K562 (cell line): Measurements from ENCODE around the gene CDKN1C. TPM values are rescaled to one million over a fixed set of nuclear protein-coding genes. Genes with fewer than 3 reads are reported as not detected.

Experiments used
- CEBPG ChIP-seq, 3 experiments: fragments of 200-800 bp in 1 of 3; sonication (Bioruptor generic) in 1 of 3; sonication (generic) in 1 of 3; formaldehyde crosslinking in 1 of 3; IDR thresholded peaks in 2 of 3; conservative IDR thresholded peaks in 1 of 3; 2 replicates each; pipeline versions ENCODE4 v1.6.1 to v1.8.0; 2016 to 2022; ENCODE audit warnings: missing compliant biosample characterization in 2 of 3, missing genetic modification characterization in 2 of 3, mild to moderate bottlenecking in 1 of 3, missing genetic modification reagents in 1 of 3
- CTBP1 ChIP-seq: fragments of 450-650 bp; IDR thresholded peaks from 2 replicates; pipeline ENCODE4 v1.6.1; 2016; ENCODE audit warnings: borderline replicate concordance
- HMBOX1 ChIP-seq: sonication (generic); IDR thresholded peaks from 2 replicates; pipeline ENCODE4 v1.6.1; 2016
- IRF9 ChIP-seq: fragments of 450-650 bp; IDR thresholded peaks from 2 replicates; pipeline ENCODE4 v1.6.1; 2016; ENCODE audit warnings: missing biosample characterization, missing genetic modification characterization
- MGA ChIP-seq: fragments of 450-650 bp; IDR thresholded peaks from 2 replicates; pipeline ENCODE4 v1.6.1; 2016; ENCODE audit warnings: mild to moderate bottlenecking, moderate library complexity
- SAP30 ChIP-seq: fragments of 200-600 bp; sonication (generic); IDR thresholded peaks from 2 replicates; pipeline ENCODE4 v1.6.1; 2012; ENCODE audit warnings: borderline replicate concordance, low read depth, mild to moderate bottlenecking, moderate library complexity, low read length, control low read depth, inconsistent platforms; ENCODE audit not compliant: insufficient read depth, poor library complexity, severe bottlenecking
- ZBTB9 ChIP-seq: fragments of 450-650 bp; formaldehyde crosslinking; IDR thresholded peaks from 2 replicates; pipeline ENCODE4 v1.4.0; 2020; ENCODE audit warnings: mild to moderate bottlenecking, moderate library complexity
- ZNF146 ChIP-seq: IDR thresholded peaks from one replicate; pipeline ENCODE4 v1.6.1; 2018; ENCODE audit warnings: missing compliant biosample characterization; ENCODE audit not compliant: unreplicated experiment
- ZNF263 ChIP-seq: sonication (generic); formaldehyde crosslinking; IDR thresholded peaks from 2 replicates; pipeline ENCODE4 v1.8.0; 2022; ENCODE audit warnings: mild to moderate bottlenecking, missing genetic modification reagents, borderline replicate concordance
- ZNF583 ChIP-seq: fragments of 250-450 bp; sonication (Bioruptor Pico); IDR thresholded peaks from 2 replicates; pipeline ENCODE4 v1.4.0; 2020
- polyA plus RNA-seq, 8 experiments: library from polyadenylated mRNA; depleted of rRNA in 4 of 8; stranded (reverse) in 5 of 8; unstranded in 3 of 8; fragments of >200 nt; fragmentation: Nextera tagmentation in 2 of 8; fragmentation: Illumina TruSeq in 1 of 8; extraction: Ambion mirVana in 2 of 8; extraction: Trizol in 1 of 8; gene quantifications; 2 replicates each; pipeline versions ENCODE4 v1.2.1 to v1.2.3, GENCODE V29; 2011 to 2014; ENCODE audit warnings: inconsistent platforms in 1 of 8, missing spikeins in 1 of 8
- total RNA-seq, 7 experiments: library from RNA; depleted of rRNA in 6 of 7; stranded (reverse); fragments of >200 nt in 6 of 7; fragmentation: Illumina TruSeq in 2 of 7; extraction: Trizol in 2 of 7; gene quantifications; 2 replicates each; pipeline versions ENCODE4 v1.2.1 to v1.2.3, GENCODE V29; 2011 to 2021; ENCODE audit warnings: low replicate concordance in 1 of 7

CDKN1C gene
- total and polyA plus RNA-seq, 9 of the 15 experiments (the other 6 are each of a cell fraction or from before 2014, with no cell fraction given), result 2.8 to 21.1 (median 9.3) TPM

GRCh38 chr11:2890466-2891294 is 5.1 kb upstream of the CDKN1C start (continued):
- TF ChIP-seq MGA (peak; percentile 90), CEBPG (CRISPR knock-in tag; IDR thresholded peaks at IDR 0.05) (peak; percentile 29; the same call in 1 of the 2 replicates), CEBPG (tag; conservative IDR thresholded peaks at IDR 0.05 in 1 of 2, IDR thresholded peaks at IDR 0.05 in 1 of 2) (no peak), ZBTB9 (no peak), SAP30 (no peak), ZNF146 (peak; percentile 15), IRF9 (tag) (no peak), HMBOX1 (no peak), ZNF583 (CRISPR knock-in tag) (peak; percentile 40; the same call in 1 of the 2 replicates), CTBP1 (peak; percentile 62; the same call in 1 of the 2 replicates), ZNF263 (CRISPR knock-in tag) (peak; percentile 69; the same call in 1 of the 2 replicates)
